Thyroid gland (tissue), 4 donors: ENCODE measurements around the gene TPH2. TPM values are rescaled to one million over a fixed set of nuclear protein-coding genes. Genes with fewer than 3 reads are reported as not detected.
A peak's percentile ranks its signal among the peaks of the same experiment; 100 is the strongest.

ENCODE experiments used
- DNase-seq, 2 donors: peaks; one replicate each; pipeline ENCODE4 v3.0.0-alpha.2; 2019
- H3K27ac ChIP-seq, 3 donors: fragments of 200-600 bp; sonication (generic); 1 replicate in 2 of 3; 2 replicates in 1 of 3; pipeline ENCODE4 v1.5.1; 2016 to 2019; ENCODE audit warnings: mild to moderate bottlenecking in 1 of 3, moderate library complexity in 1 of 3
- H3K27me3 ChIP-seq: fragments of 200-600 bp; sonication (generic); one replicate; pipeline ENCODE4 v1.5.1; 2019
- H3K36me3 ChIP-seq, 2 donors: fragments of 200-600 bp; sonication (generic); one replicate each; pipeline ENCODE4 v1.5.1; 2016 to 2019
- H3K4me1 ChIP-seq, 2 donors: fragments of 200-600 bp; sonication (generic); one replicate each; pipeline ENCODE4 v1.5.1; 2017 to 2019
- H3K4me3 ChIP-seq, 3 donors: fragments of 200-600 bp; sonication (generic); replicated peaks in 1 of 3; 1 replicate in 2 of 3; 2 replicates in 1 of 3; pipeline ENCODE4 v1.5.1; 2016; ENCODE audit warnings: mild to moderate bottlenecking in 1 of 3
- H3K9me3 ChIP-seq: fragments of 200-600 bp; sonication (generic); one replicate; pipeline ENCODE4 v1.5.1; 2017
- CTCF ChIP-seq, 6 experiments: fragments of 200-600 bp in 3 of 6; fragments of 450-650 bp in 3 of 6; sonication (generic) in 3 of 6; IDR thresholded peaks; one replicate each; pipeline ENCODE4 v1.5.1; 2016 to 2019; ENCODE audit warnings: antibody characterized with exemption in 6 of 6, mild to moderate bottlenecking in 2 of 6, inconsistent platforms in 1 of 6, moderate library complexity in 1 of 6
- POLR2A ChIP-seq, 2 donors: fragments of 450-650 bp; IDR thresholded peaks; one replicate each; pipeline ENCODE4 v1.6.1; 2017; ENCODE audit warnings: antibody characterized with exemption in 2 of 2, mild to moderate bottlenecking in 2 of 2, moderate library complexity in 1 of 2
- WGBS, 2 donors: methylation state at CpG; one replicate each; pipeline ENCODE4 v1.1.5; 2017; 5-methylcytosine and 5-hydroxymethylcytosine counted together
- intact Hi-C: fragments of 100-400 bp; cut with DNase I; formaldehyde crosslinking; loops from one replicate; pipeline ENCODE4 v1.15.1; 2023
- total RNA-seq, 4 donors: library from RNA; depleted of rRNA; stranded (reverse); fragments of >200 nt; gene quantifications; one replicate each; pipeline ENCODE4 v1.2.3, GENCODE V29; 2016

Gene TPH2
- total RNA-seq, 4 donors from 2014 or later, result not detected

- H3K4me1 ChIP-seq, result no peaks in the 10 kb centered on the region
- no peaks in the 10 kb centered on the region for H3K9me3 ChIP-seq
- H3K27ac ChIP-seq, result no peak overlapping the region
- H3K36me3 ChIP-seq, result no peaks in the 10 kb centered on the region
- no peaks in the 10 kb centered on the region for H3K27me3 ChIP-seq
- no peak for TF ChIP-seq POLR2A (IDR thresholded peaks at IDR 0.05)
- TF ChIP-seq CTCF (IDR thresholded peaks at IDR 0.05), result no peak
- intact Hi-C loops, result no loop called here
- no peak overlapping the region for H3K4me3 ChIP-seq
- DNase-seq, result no peak
- WGBS, 2 donors, result 94 to 95% methylated on average over 1 of the region's 1 CpG
These were observed 30.7 kb downstream of the TPH2 start for GRCh38 chr12:71969330-71969729.

- DNase-seq, result no peak
- no peaks in the 10 kb centered on the region for H3K36me3 ChIP-seq
- WGBS, 2 donors, result 79 to 83% methylated on average over 5 of the region's 5 CpGs
- H3K27ac ChIP-seq, result no peak overlapping the region
- no peaks in the 10 kb centered on the region for H3K9me3 ChIP-seq
- no peaks in the 10 kb centered on the region for H3K4me1 ChIP-seq
- no peaks in the 10 kb centered on the region for H3K27me3 ChIP-seq
- no peak overlapping the region for H3K4me3 ChIP-seq
- intact Hi-C loops, result no loop called here
- TF ChIP-seq POLR2A (IDR thresholded peaks at IDR 0.05) (no peak), CTCF (IDR thresholded peaks at IDR 0.05) (no peak)
These were observed 31.4 kb downstream of the TPH2 start for GRCh38 chr12:71970031-71970430.

GRCh38 chr12:71972441-71973074 is 33.9 kb downstream of the TPH2 start:
- Histone ChIP-seq H3K4me1 (no peaks in the 10 kb centered on the region), H3K27me3 (no peaks in the 10 kb centered on the region), H3K27ac (no peak overlapping the region), H3K4me3 (no peak overlapping the region), H3K9me3 (no peaks in the 10 kb centered on the region), H3K36me3 (no peaks in the 10 kb centered on the region)
- TF ChIP-seq CTCF (IDR thresholded peaks at IDR 0.05) (peak in 2 of 6 experiments; percentile 10 to 26), POLR2A (IDR thresholded peaks at IDR 0.05) (no peak)
- intact Hi-C loops, result no loop called here
- peak; percentile 17 to 28 for DNase-seq
- 54 to 56% methylated on average over 4 of the region's 4 CpGs for WGBS, 2 donors

GRCh38 chr12:71973687-71974086 is 35.0 kb downstream of the TPH2 start:
- TF ChIP-seq CTCF (IDR thresholded peaks at IDR 0.05), result no peak
- no peak for TF ChIP-seq POLR2A (IDR thresholded peaks at IDR 0.05)
- intact Hi-C loops, result no loop called here
- H3K27me3 ChIP-seq, result no peaks in the 10 kb centered on the region
- 51 to 60% methylated on average over 4 of the region's 4 CpGs for WGBS, 2 donors
- H3K27ac ChIP-seq, result no peak overlapping the region
- DNase-seq, result no peak
- no peaks in the 10 kb centered on the region for H3K4me1 ChIP-seq
- no peak overlapping the region for H3K4me3 ChIP-seq
- H3K9me3 ChIP-seq, result no peaks in the 10 kb centered on the region
- H3K36me3 ChIP-seq, result no peaks in the 10 kb centered on the region

GRCh38 chr12:71980538-71980937 is 41.9 kb downstream of the TPH2 start:
- Histone ChIP-seq H3K36me3 (no peaks in the 10 kb centered on the region), H3K4me3 (no peak overlapping the region), H3K9me3 (no peaks in the 10 kb centered on the region), H3K27ac (no peak overlapping the region), H3K4me1 (no peaks in the 10 kb centered on the region), H3K27me3 (no peaks in the 10 kb centered on the region)
- no peak for DNase-seq
- TF ChIP-seq CTCF (IDR thresholded peaks at IDR 0.05), result no peak
- no peak for TF ChIP-seq POLR2A (IDR thresholded peaks at IDR 0.05)
- intact Hi-C loops, result no loop called here
- WGBS, 2 donors, result 37 to 41% methylated on average over 2 of the region's 2 CpGs
